CD4-positive, alpha-beta T cell treated with Interleukin-1 beta for 1 hour (primary cell): ENCODE data around the gene NFATC1.
A peak's percentile ranks its signal among the peaks of the same experiment; 100 is the strongest.

Source experiments
- DNase-seq, 2 donors: peaks; one replicate each; pipeline ENCODE4 v3.0.0-alpha.2; 2020 to 2022

The NFATC1 gene

GRCh38 chr18:79393181-79393634, 2.5 kb upstream of the NFATC1 start:
- peak in 1 of 2 donors; percentile 45 for DNase-seq

GRCh38 chr18:79393635-79394533, 1.8 kb upstream of the NFATC1 start:
- peak; percentile 67 to 73 for DNase-seq

- peak; percentile 58 to 60 for DNase-seq
Observed at GRCh38 chr18:79394534-79395307, 1.0 kb upstream of the NFATC1 start.

GRCh38 chr18:79395308-79395640, 456 bp upstream of the NFATC1 start:
- no peak for DNase-seq

GRCh38 chr18:79396431-79397246, 909 bp downstream of the NFATC1 start:
- DNase-seq, result peak in 1 of 2 donors; percentile 36

GRCh38 chr18:79397247-79397829, 1.6 kb downstream of the NFATC1 start:
- DNase-seq, result no peak

GRCh38 chr18:79397830-79398761, 2.4 kb downstream of the NFATC1 start:
- no peak for DNase-seq

GRCh38 chr18:79399275-79400081, 3.7 kb downstream of the NFATC1 start:
- DNase-seq, result peak in 1 of 2 donors; percentile 23

GRCh38 chr18:79400091-79400590, 4.4 kb downstream of the NFATC1 start:
- DNase-seq, result peak; percentile 76 to 78

- peak; percentile 74 to 76 for DNase-seq
Observed at GRCh38 chr18:79400591-79401381, 5.1 kb downstream of the NFATC1 start.

GRCh38 chr18:79401494-79402208, 5.9 kb downstream of the NFATC1 start:
- DNase-seq, result no peak

GRCh38 chr18:79402209-79402576, 6.5 kb downstream of the NFATC1 start:
- no peak for DNase-seq

GRCh38 chr18:79402977-79403722, 7.4 kb downstream of the NFATC1 start:
- DNase-seq, result peak in 1 of 2 donors; percentile 63

GRCh38 chr18:79403723-79404566, 8.2 kb downstream of the NFATC1 start:
- no peak for DNase-seq

- peak; percentile 38 to 59 for DNase-seq
Observed at GRCh38 chr18:79404567-79404910, 8.8 kb downstream of the NFATC1 start.

GRCh38 chr18:79405019-79405780, 9.5 kb downstream of the NFATC1 start:
- no peak for DNase-seq
